H9 (cell line): Measurements from ENCODE around the gene IL26. TPM values are rescaled to one million over a fixed set of nuclear protein-coding genes. Genes with fewer than 3 reads are reported as not detected.

Source experiments
- DNase-seq: peaks from one replicate; pipeline ENCODE4 v3.0.0-alpha.2; 2017
- H2AFZ ChIP-seq: one replicate; pipeline ENCODE4 v1.6.1; 2013; ENCODE audit warnings: mild to moderate bottlenecking, low read length, control low read depth, moderate library complexity
- H2AK5ac ChIP-seq: 2 replicates; pipeline ENCODE4 v1.6.1; 2013; ENCODE audit warnings: low read length, control low read depth, mixed read lengths; ENCODE audit not compliant: insufficient read length
- H2BK120ac ChIP-seq: one replicate; pipeline ENCODE4 v1.6.1; 2013; ENCODE audit warnings: low read depth, mild to moderate bottlenecking, low read length, control low read depth, inconsistent platforms; ENCODE audit not compliant: poor library complexity, severe bottlenecking
- H2BK12ac ChIP-seq: 2 replicates; pipeline ENCODE4 v1.6.1; 2013; ENCODE audit warnings: low read length, control low read depth, mixed read lengths, low read depth; ENCODE audit not compliant: insufficient read length
- H2BK15ac ChIP-seq: 2 replicates; pipeline ENCODE4 v1.6.1; 2013; ENCODE audit warnings: low read depth, low read length, control low read depth
- H2BK20ac ChIP-seq: one replicate; pipeline ENCODE4 v1.6.1; 2013; ENCODE audit warnings: low read depth, mild to moderate bottlenecking, low read length, control low read depth, inconsistent platforms; ENCODE audit not compliant: poor library complexity, severe bottlenecking
- H2BK5ac ChIP-seq: 2 replicates; pipeline ENCODE4 v1.6.1; 2013; ENCODE audit warnings: low read length, control low read depth, mixed read lengths; ENCODE audit not compliant: insufficient read length
- H3K14ac ChIP-seq: 2 replicates; pipeline ENCODE4 v1.6.1; 2013; ENCODE audit warnings: low read length, control low read depth; ENCODE audit not compliant: insufficient read depth
- H3K18ac ChIP-seq: 2 replicates; pipeline ENCODE4 v1.6.1; 2013; ENCODE audit warnings: low read depth, mild to moderate bottlenecking, mixed read lengths, low read length, control low read depth; ENCODE audit not compliant: insufficient read length
- H3K23ac ChIP-seq: 2 replicates; pipeline ENCODE4 v1.6.1; 2013; ENCODE audit warnings: low read length, control low read depth, mixed read lengths, low read depth; ENCODE audit not compliant: insufficient read length
- H3K23me2 ChIP-seq: 2 replicates; pipeline ENCODE4 v1.6.1; 2013; ENCODE audit warnings: low read depth, mild to moderate bottlenecking, mixed read lengths, low read length, control low read depth; ENCODE audit not compliant: insufficient read length, poor library complexity, severe bottlenecking
- H3K27ac ChIP-seq: 2 replicates; pipeline ENCODE4 v1.5.1; 2013; ENCODE audit warnings: low read length, control low read depth, mixed read lengths, low read depth; ENCODE audit not compliant: insufficient read length
- H3K27me3 ChIP-seq: 2 replicates; pipeline ENCODE4 v1.6.1; 2013; ENCODE audit warnings: low read length, control low read depth, inconsistent platforms; ENCODE audit not compliant: insufficient read depth
- H3K4ac ChIP-seq: 2 replicates; pipeline ENCODE4 v1.6.1; 2013; ENCODE audit warnings: low read depth, mild to moderate bottlenecking, control low read depth, inconsistent platforms, low read length, moderate library complexity
- H3K4me1 ChIP-seq: 2 replicates; pipeline ENCODE4 v1.6.1; 2013; ENCODE audit warnings: low read length, control low read depth, inconsistent platforms; ENCODE audit not compliant: insufficient read depth
- H3K4me2 ChIP-seq: 2 replicates; pipeline ENCODE4 v1.6.1; 2013; ENCODE audit warnings: low read length, control low read depth, mixed read lengths; ENCODE audit not compliant: insufficient read length, insufficient read depth
- H3K56ac ChIP-seq: 2 replicates; pipeline ENCODE4 v1.6.1; 2013; ENCODE audit warnings: low read depth, mild to moderate bottlenecking, mixed read lengths, low read length, control low read depth; ENCODE audit not compliant: insufficient read length
- H3K79me1 ChIP-seq: 2 replicates; pipeline ENCODE4 v1.6.1; 2013; ENCODE audit warnings: low read depth, mild to moderate bottlenecking, moderate library complexity, low read length, control low read depth, inconsistent platforms; ENCODE audit not compliant: insufficient read depth, poor library complexity, severe bottlenecking
- H3K79me2 ChIP-seq: 2 replicates; pipeline ENCODE4 v1.6.1; 2013; ENCODE audit warnings: low read length, control low read depth, inconsistent platforms; ENCODE audit not compliant: insufficient read depth
- H3K9ac ChIP-seq: 2 replicates; pipeline ENCODE4 v1.6.1; 2013; ENCODE audit warnings: low read length, control low read depth, mixed read lengths; ENCODE audit not compliant: insufficient read length; ENCODE audit errors: extremely low read depth
- H3K9me3 ChIP-seq: one replicate; pipeline ENCODE4 v1.6.1; 2013; ENCODE audit warnings: low read depth, low read length, inconsistent platforms; ENCODE audit not compliant: control insufficient read depth
- H3T11ph ChIP-seq: one replicate; pipeline ENCODE4 v1.6.1; 2013; ENCODE audit warnings: mild to moderate bottlenecking, low read length, control low read depth, inconsistent platforms
- H4K20me1 ChIP-seq: one replicate; pipeline ENCODE4 v1.6.1; 2013; ENCODE audit not compliant: control insufficient read depth, insufficient read length, insufficient read depth
- H4K5ac ChIP-seq: 2 replicates; pipeline ENCODE4 v1.6.1; 2013; ENCODE audit warnings: low read depth, mild to moderate bottlenecking, mixed read lengths, low read length, control low read depth; ENCODE audit not compliant: insufficient read length
- H4K8ac ChIP-seq: replicated peaks from 2 replicates; pipeline ENCODE4 v1.6.1; 2013; ENCODE audit warnings: low read length, control low read depth, mixed read lengths, low read depth; ENCODE audit not compliant: insufficient read length
- H4K91ac ChIP-seq: 2 replicates; pipeline ENCODE4 v1.6.1; 2013; ENCODE audit warnings: low read depth, mild to moderate bottlenecking, moderate library complexity, mixed read lengths, low read length, control low read depth; ENCODE audit not compliant: insufficient read length
- H3K27ac Mint-ChIP-seq, 3 experiments: 2 replicates in 2 of 3; 3 replicates in 1 of 3; pipeline ENCODE4 v1.8.0; 2020 to 2021; ENCODE audit warnings: mixed read lengths in 3 of 3, mild to moderate bottlenecking in 1 of 3, moderate library complexity in 1 of 3
- H3K27me3 Mint-ChIP-seq: 2 replicates; pipeline ENCODE4 v1.8.0; 2021; ENCODE audit warnings: low read depth, mild to moderate bottlenecking, moderate library complexity, mixed read lengths
- H3K36me3 Mint-ChIP-seq, 3 experiments: 2 replicates in 2 of 3; 3 replicates in 1 of 3; pipeline ENCODE4 v1.8.0; 2020 to 2021; ENCODE audit warnings: low read depth in 3 of 3, mixed read lengths in 3 of 3; ENCODE audit not compliant: insufficient read depth in 1 of 3
- H3K4me1 Mint-ChIP-seq, 2 experiments: 2 replicates each; pipeline ENCODE4 v1.8.0; 2020; ENCODE audit warnings: mixed read lengths in 2 of 2
- H3K4me3 Mint-ChIP-seq, 2 experiments: 2 replicates in 1 of 2; 3 replicates in 1 of 2; pipeline ENCODE4 v1.8.0; 2020 to 2021; ENCODE audit warnings: mild to moderate bottlenecking in 2 of 2, mixed read lengths in 2 of 2, moderate library complexity in 1 of 2
- H3K9me3 Mint-ChIP-seq, 2 experiments: 2 replicates in 1 of 2; 3 replicates in 1 of 2; pipeline ENCODE4 v1.8.0; 2020; ENCODE audit warnings: mild to moderate bottlenecking in 2 of 2, mixed read lengths in 2 of 2, moderate library complexity in 1 of 2
- CTCF ChIP-seq: fragments of 200-600 bp; sonication (generic); conservative IDR thresholded peaks from 3 replicates; pipeline ENCODE4 v1.8.0; 2021; ENCODE audit warnings: antibody characterized with exemption, mild to moderate bottlenecking
- WGBS: extraction: QIAGEN DNeasy Blood & Tissue Kit; methylation state at CpG from one replicate; pipeline ENCODE4 v1.1.7; 2013; ENCODE audit warnings: missing lambda C conversion rate, low lambda C conversion rate, mixed read lengths; ENCODE audit not compliant: insufficient read length; ENCODE audit errors: extremely low coverage; 5-methylcytosine and 5-hydroxymethylcytosine counted together
- total RNA-seq: library from RNA; stranded (reverse); gene quantifications from 2 replicates; pipeline ENCODE4 v1.2.1, GENCODE V29; 2021

Gene IL26
- total RNA-seq, 1 experiment from 2014 or later: not detected

- Histone ChIP-seq H2AFZ (no peak overlapping the region), H2BK20ac (no peak overlapping the region), H4K20me1 (no peaks in the 10 kb centered on the region), H3K27me3 (no peaks in the 10 kb centered on the region), H2BK12ac (no peak overlapping the region), H3K18ac (no peak overlapping the region), H3T11ph (no peak overlapping the region), H3K56ac (no peak overlapping the region), H3K79me2 (no peaks in the 10 kb centered on the region), H3K4me1 (no peaks in the 10 kb centered on the region), H3K14ac (no peak overlapping the region), H3K9ac (no peak overlapping the region), H2BK120ac (no peak overlapping the region), H4K5ac (no peak overlapping the region), H2BK15ac (no peak overlapping the region), H2BK5ac (no peak overlapping the region), H3K9me3 (no peaks in the 10 kb centered on the region), H3K23me2 (no peaks in the 10 kb centered on the region), H3K27ac (no peak overlapping the region), H3K4ac (no peak overlapping the region), H3K23ac (no peak overlapping the region), H4K8ac (no peak overlapping the region), H3K79me1 (no peaks in the 10 kb centered on the region), H2AK5ac (no peak overlapping the region), H4K91ac (no peak overlapping the region), H3K4me2 (no peak overlapping the region)
- DNase-seq: no peak
- H3K9me3 Mint-ChIP-seq: no peaks in the 10 kb centered on the region; a peak in 1 of 5 replicates
- H3K4me3 Mint-ChIP-seq: no peak overlapping the region
- no CpG with 5 or more reads among the region's 1 CpG for WGBS
- TF ChIP-seq CTCF: no peak
- no peak overlapping the region for H3K27ac Mint-ChIP-seq
- no peaks in the 10 kb centered on the region for H3K36me3 Mint-ChIP-seq
- H3K27me3 Mint-ChIP-seq: no peaks in the 10 kb centered on the region
- H3K4me1 Mint-ChIP-seq: peaks cover 0 to 2% of the 10 kb centered on the region in 2 experiments; a peak in 1 of 4 replicates
Observed at GRCh38 chr12:68240079-68240478, 14.5 kb upstream of the IL26 start.
